Osteocyte (in vitro differentiated cells): ENCODE data around the gene GCAT. TPM values are rescaled to one million over a fixed set of nuclear protein-coding genes. Genes with fewer than 3 reads are reported as not detected.
A peak's percentile ranks its signal among the peaks of the same experiment; 100 is the strongest.

Experiments
- DNase-seq: peaks from one replicate; pipeline ENCODE4 v3.0.0; 2021; ENCODE audit warnings: mixed read lengths; ENCODE audit not compliant: unreplicated experiment; ENCODE audit errors: extremely low spot score
- H3K27ac Mint-ChIP-seq: one replicate; pipeline ENCODE4 v1.8.0; 2021; ENCODE audit warnings: mild to moderate bottlenecking, mixed read lengths; ENCODE audit not compliant: unreplicated experiment
- H3K27me3 Mint-ChIP-seq: one replicate; pipeline ENCODE4 v1.8.0; 2021; ENCODE audit warnings: mixed read lengths; ENCODE audit not compliant: unreplicated experiment
- H3K36me3 Mint-ChIP-seq: one replicate; pipeline ENCODE4 v1.8.0; 2021; ENCODE audit warnings: mixed read lengths; ENCODE audit not compliant: unreplicated experiment
- H3K4me1 Mint-ChIP-seq: one replicate; pipeline ENCODE4 v1.8.0; 2021; ENCODE audit warnings: mixed read lengths; ENCODE audit not compliant: unreplicated experiment
- H3K4me3 Mint-ChIP-seq: one replicate; pipeline ENCODE4 v1.8.0; 2021; ENCODE audit warnings: mild to moderate bottlenecking, moderate library complexity, mixed read lengths; ENCODE audit not compliant: unreplicated experiment
- H3K9me3 Mint-ChIP-seq: one replicate; pipeline ENCODE4 v1.8.0; 2021; ENCODE audit warnings: mixed read lengths; ENCODE audit not compliant: unreplicated experiment
- total RNA-seq: library from RNA; stranded (reverse); gene quantifications from 2 replicates; pipeline ENCODE4 v1.2.1, GENCODE V29; 2021
- TF ChIP-seq, protein P1 (sequence below): fragments of 200-600 bp; sonication (generic); IDR thresholded peaks from 2 replicates; pipeline ENCODE4 v1.5.0; 2021; ENCODE audit warnings: antibody characterized with exemption, mild to moderate bottlenecking, moderate library complexity

Gene GCAT
- total RNA-seq, 1 donor from 2014 or later: 33.4 TPM

DNA sequence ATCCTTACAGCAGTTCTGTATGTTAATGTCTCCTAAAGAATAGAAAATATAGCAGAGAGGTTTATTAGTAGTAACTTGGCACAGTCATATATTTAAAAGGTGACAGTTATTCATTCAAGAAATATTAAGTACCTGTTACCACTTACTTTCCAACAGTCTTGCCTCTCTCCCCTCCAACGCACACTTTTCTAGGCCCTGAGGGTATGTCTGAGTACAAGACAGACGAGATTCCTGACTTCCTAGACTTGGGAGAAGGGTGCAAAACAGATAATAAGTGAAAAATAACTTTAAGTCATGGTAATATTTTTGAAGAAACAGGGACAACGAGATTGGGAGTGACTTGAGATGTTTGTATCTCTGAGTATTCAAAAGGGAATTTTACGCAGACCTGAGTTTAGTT lies 43.1 kb downstream of the GCAT start:
- DNase-seq: no peak
- TF ChIP-seq, protein P1, sequence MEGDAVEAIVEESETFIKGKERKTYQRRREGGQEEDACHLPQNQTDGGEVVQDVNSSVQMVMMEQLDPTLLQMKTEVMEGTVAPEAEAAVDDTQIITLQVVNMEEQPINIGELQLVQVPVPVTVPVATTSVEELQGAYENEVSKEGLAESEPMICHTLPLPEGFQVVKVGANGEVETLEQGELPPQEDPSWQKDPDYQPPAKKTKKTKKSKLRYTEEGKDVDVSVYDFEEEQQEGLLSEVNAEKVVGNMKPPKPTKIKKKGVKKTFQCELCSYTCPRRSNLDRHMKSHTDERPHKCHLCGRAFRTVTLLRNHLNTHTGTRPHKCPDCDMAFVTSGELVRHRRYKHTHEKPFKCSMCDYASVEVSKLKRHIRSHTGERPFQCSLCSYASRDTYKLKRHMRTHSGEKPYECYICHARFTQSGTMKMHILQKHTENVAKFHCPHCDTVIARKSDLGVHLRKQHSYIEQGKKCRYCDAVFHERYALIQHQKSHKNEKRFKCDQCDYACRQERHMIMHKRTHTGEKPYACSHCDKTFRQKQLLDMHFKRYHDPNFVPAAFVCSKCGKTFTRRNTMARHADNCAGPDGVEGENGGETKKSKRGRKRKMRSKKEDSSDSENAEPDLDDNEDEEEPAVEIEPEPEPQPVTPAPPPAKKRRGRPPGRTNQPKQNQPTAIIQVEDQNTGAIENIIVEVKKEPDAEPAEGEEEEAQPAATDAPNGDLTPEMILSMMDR: no peak

GRCh38 chr22:37852418-37852817 lies 44.7 kb downstream of the GCAT start:
- Mint-ChIP-seq H3K27ac (no peak overlapping the region), H3K27me3 (no peaks in the 10 kb centered on the region), H3K4me1 (peaks cover 26% of the 10 kb centered on the region), H3K4me3 (no peak overlapping the region), H3K9me3 (no peaks in the 10 kb centered on the region), H3K36me3 (peaks cover 36% of the 10 kb centered on the region)
- TF ChIP-seq, protein P1: no peak
- no peak for DNase-seq

More for the DNA sequence above, 43.1 kb downstream of the GCAT start:
- peaks cover 28% of the 10 kb centered on the region for H3K4me1 Mint-ChIP-seq
- peak overlapping the region; percentile 56 for H3K4me3 Mint-ChIP-seq
- peaks cover 35% of the 10 kb centered on the region for H3K36me3 Mint-ChIP-seq
- no peaks in the 10 kb centered on the region for H3K9me3 Mint-ChIP-seq
- H3K27ac Mint-ChIP-seq: no peak overlapping the region
- H3K27me3 Mint-ChIP-seq: no peaks in the 10 kb centered on the region

- DNase-seq: no peak
- H3K4me1 Mint-ChIP-seq: peaks cover 9% of the 10 kb centered on the region
- TF ChIP-seq, protein P1: no peak
- peaks cover 44% of the 10 kb centered on the region for H3K36me3 Mint-ChIP-seq
- no peak overlapping the region for H3K4me3 Mint-ChIP-seq
- no peaks in the 10 kb centered on the region for H3K27me3 Mint-ChIP-seq
- no peaks in the 10 kb centered on the region for H3K9me3 Mint-ChIP-seq
- no peak overlapping the region for H3K27ac Mint-ChIP-seq
Observed at GRCh38 chr22:37854946-37855345, 47.2 kb downstream of the GCAT start.

DNA sequence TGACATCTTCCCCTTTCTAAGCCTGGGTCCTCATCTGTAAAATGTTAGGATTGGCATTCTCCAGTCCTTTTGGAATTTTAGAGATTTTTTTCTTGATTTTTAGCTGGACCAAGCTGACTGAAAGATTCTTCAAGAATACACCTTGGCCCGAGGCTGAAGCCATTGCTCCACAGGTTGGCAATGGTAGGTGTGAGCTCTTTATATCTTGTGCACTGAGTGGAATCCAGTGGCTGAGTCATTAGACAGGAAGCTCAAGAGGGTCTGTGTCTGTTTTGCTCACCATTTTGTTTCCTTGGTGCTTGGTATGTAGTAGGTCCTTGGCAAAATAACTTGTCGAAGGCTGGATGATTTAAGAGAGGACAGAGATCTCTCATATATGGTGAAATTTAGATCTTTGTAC lies 47.7 kb downstream of the GCAT start:
- H3K4me1 Mint-ChIP-seq: peaks cover 7% of the 10 kb centered on the region
- no peaks in the 10 kb centered on the region for H3K27me3 Mint-ChIP-seq
- H3K27ac Mint-ChIP-seq: no peak overlapping the region
- TF ChIP-seq, protein P1: no peak
- DNase-seq: no peak
- no peak overlapping the region for H3K4me3 Mint-ChIP-seq
- peaks cover 44% of the 10 kb centered on the region for H3K36me3 Mint-ChIP-seq
- no peaks in the 10 kb centered on the region for H3K9me3 Mint-ChIP-seq

DNA sequence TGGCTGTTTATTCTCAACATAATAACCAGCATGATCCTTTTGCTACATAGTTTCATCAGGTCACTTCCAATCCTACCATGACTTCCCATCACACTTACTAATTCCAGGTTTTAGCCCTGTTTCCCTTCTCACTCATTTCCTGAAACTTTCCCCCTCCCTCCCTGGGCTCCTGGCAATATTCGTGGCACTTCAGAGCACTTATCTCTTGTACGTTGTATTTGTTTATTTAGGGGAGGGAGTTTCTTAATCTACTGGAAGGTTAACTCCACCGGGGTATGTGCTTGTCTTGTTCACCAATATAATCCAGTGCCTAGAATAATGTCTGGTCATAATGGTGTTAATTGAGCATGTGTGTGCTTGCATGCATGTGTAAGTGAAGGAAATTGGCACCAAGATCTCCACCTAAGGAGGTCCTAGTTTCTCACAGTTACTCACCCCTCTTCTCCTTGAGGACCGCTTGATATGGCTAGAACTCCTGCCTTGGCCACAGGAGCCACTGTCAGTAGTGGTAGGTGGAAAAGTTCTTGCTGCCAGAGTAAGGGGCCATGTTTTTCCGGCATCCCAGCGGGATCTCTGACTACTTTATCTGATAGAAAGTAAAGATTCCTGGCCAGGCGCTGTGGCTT lies 53.2 kb downstream of the GCAT start:
- Mint-ChIP-seq H3K4me1 (no peaks in the 10 kb centered on the region), H3K4me3 (no peak overlapping the region), H3K27ac (no peak overlapping the region), H3K36me3 (peaks cover 49% of the 10 kb centered on the region), H3K9me3 (no peaks in the 10 kb centered on the region), H3K27me3 (no peaks in the 10 kb centered on the region)
- TF ChIP-seq, protein P1: no peak
- no peak for DNase-seq
